ENCODE data around the gene MYH11.
"Not testable (repeated sequence)": the region's sequence is repeated elsewhere in the genome, so short reads cannot be mapped to it uniquely, and the experiment has no call there.

MYH11 gene

GRCh38 chr16:15723808-15724207 lies 133.0 kb downstream of the MYH11 start:
- DNase-seq (ENCODE audit: low read depth in 1 of 2, low spot score in 1 of 2) = no peak

GRCh38 chr16:15721018-15721417 lies 135.8 kb downstream of the MYH11 start:
- no peak for DNase-seq (ENCODE audit: low read depth in 1 of 2, low spot score in 1 of 2)

GRCh38 chr16:15716694-15717447 lies 140.0 kb downstream of the MYH11 start:
- no peak for DNase-seq (ENCODE audit: low read depth in 1 of 2, low spot score in 1 of 2)

- no peak for DNase-seq (ENCODE audit: low read depth in 1 of 2, low spot score in 1 of 2)
These were observed 141.6 kb downstream of the MYH11 start for GRCh38 chr16:15715221-15715620.

- no peak for DNase-seq (ENCODE audit: low read depth in 1 of 2, low spot score in 1 of 2)
These were observed 142.2 kb downstream of the MYH11 start for GRCh38 chr16:15714393-15715172.

GRCh38 chr16:15708997-15709396 lies 147.8 kb downstream of the MYH11 start:
- DNase-seq (ENCODE audit: low read depth in 1 of 2, low spot score in 1 of 2) = no peak

GRCh38 chr16:15708096-15708495 lies 148.7 kb downstream of the MYH11 start:
- DNase-seq (ENCODE audit: low read depth in 1 of 2, low spot score in 1 of 2) = no peak

GRCh38 chr16:15707332-15707731 lies 149.5 kb downstream of the MYH11 start:
- no peak for DNase-seq (ENCODE audit: low read depth in 1 of 2, low spot score in 1 of 2)

- no peak for DNase-seq (ENCODE audit: low read depth in 1 of 2, low spot score in 1 of 2)
These were observed 151.7 kb downstream of the MYH11 start for GRCh38 chr16:15705064-15705565.

GRCh38 chr16:15704545-15704987 lies 152.3 kb downstream of the MYH11 start:
- DNase-seq (ENCODE audit: low read depth in 1 of 2, low spot score in 1 of 2) = peak; percentile 55 to 56

- DNase-seq (ENCODE audit: low read depth in 1 of 2, low spot score in 1 of 2) = no peak
These were observed 153.6 kb downstream of the MYH11 start for GRCh38 chr16:15703029-15703736.

- DNase-seq (ENCODE audit: low read depth in 1 of 2, low spot score in 1 of 2) = no peak
These were observed 154.6 kb downstream of the MYH11 start for GRCh38 chr16:15701975-15702970.

GRCh38 chr16:15701367-15701766 lies 155.5 kb downstream of the MYH11 start:
- no peak for DNase-seq (ENCODE audit: low read depth in 1 of 2, low spot score in 1 of 2)

- DNase-seq (ENCODE audit: low read depth in 1 of 2, low spot score in 1 of 2) = no peak
These were observed 157.0 kb downstream of the MYH11 start for GRCh38 chr16:15699819-15700218.

GRCh38 chr16:15694499-15694898 lies 162.3 kb downstream of the MYH11 start:
- no peak for DNase-seq (ENCODE audit: low read depth in 1 of 2, low spot score in 1 of 2)

GRCh38 chr16:15692508-15692907 lies 164.3 kb downstream of the MYH11 start:
- not testable (repeated sequence) for DNase-seq (ENCODE audit: low read depth in 1 of 2, low spot score in 1 of 2)

- no peak for DNase-seq (ENCODE audit: low read depth in 1 of 2, low spot score in 1 of 2)
These were observed 165.8 kb downstream of the MYH11 start for GRCh38 chr16:15691046-15691445.

- DNase-seq (ENCODE audit: low read depth in 1 of 2, low spot score in 1 of 2) = no peak
These were observed 166.5 kb downstream of the MYH11 start for GRCh38 chr16:15690296-15690695.

GRCh38 chr16:15689290-15689689 lies 167.5 kb downstream of the MYH11 start:
- DNase-seq (ENCODE audit: low read depth in 1 of 2, low spot score in 1 of 2) = no peak

GRCh38 chr16:15686287-15686686 lies 170.5 kb downstream of the MYH11 start:
- no peak for DNase-seq (ENCODE audit: low read depth in 1 of 2, low spot score in 1 of 2)

All from activated T-helper 1 cell treated with anti-CD3 and anti-CD28 coated beads, Interleukin-2, amount 50 U/mL, for 16 hours (primary cell).